K562 (cell line): ENCODE measurements around the gene MLIP.

ENCODE experiments used
- CHD2 ChIP-seq: IDR thresholded peaks from 2 replicates; pipeline ENCODE4 v1.6.1; 2011; ENCODE audit warnings: low read depth, low read length
- FOXK1 ChIP-seq: sonication (generic); formaldehyde crosslinking; IDR thresholded peaks from 2 replicates; pipeline ENCODE4 v1.8.0; 2022; ENCODE audit warnings: missing genetic modification reagents, mild to moderate bottlenecking, borderline replicate concordance
- POLR2A ChIP-seq: fragments of 450-650 bp; conservative IDR thresholded peaks from 2 replicates; pipeline ENCODE4 v1.6.1; 2016
- RBM22 ChIP-seq: fragments of 200-400 bp; formaldehyde crosslinking; IDR thresholded peaks from 2 replicates; pipeline ENCODE4 v1.6.1; 2018; ENCODE audit warnings: low read length, low read depth; ENCODE audit not compliant: poor library complexity, severe bottlenecking
- YY1 ChIP-seq, 3 experiments: IDR thresholded peaks; 2 replicates each; pipeline ENCODE4 v1.6.1; 2011; ENCODE audit warnings: low read length in 2 of 3, mild to moderate bottlenecking in 2 of 3, moderate library complexity in 2 of 3, borderline replicate concordance in 1 of 3, control low read depth in 1 of 3, low read depth in 1 of 3; ENCODE audit not compliant: insufficient read depth in 3 of 3, insufficient replicate concordance in 2 of 3, control insufficient read depth in 1 of 3, insufficient read length in 1 of 3; ENCODE audit errors: extremely low read depth in 1 of 3
- TF ChIP-seq, protein P1 (sequence below): sonication (generic); formaldehyde crosslinking; IDR thresholded peaks from 2 replicates; pipeline ENCODE4 v1.8.0; 2022; ENCODE audit warnings: mild to moderate bottlenecking, missing genetic modification reagents
- TF ChIP-seq, protein P2 (sequence below): fragments of 450-650 bp; formaldehyde crosslinking; IDR thresholded peaks from 2 replicates; pipeline ENCODE4 v1.4.0; 2020; ENCODE audit warnings: mild to moderate bottlenecking, moderate library complexity
- TF ChIP-seq, protein P3 (sequence below): sonication (generic); formaldehyde crosslinking; IDR thresholded peaks from 2 replicates; pipeline ENCODE4 v1.8.0; 2022; ENCODE audit warnings: mild to moderate bottlenecking, missing genetic modification reagents

DNA sequence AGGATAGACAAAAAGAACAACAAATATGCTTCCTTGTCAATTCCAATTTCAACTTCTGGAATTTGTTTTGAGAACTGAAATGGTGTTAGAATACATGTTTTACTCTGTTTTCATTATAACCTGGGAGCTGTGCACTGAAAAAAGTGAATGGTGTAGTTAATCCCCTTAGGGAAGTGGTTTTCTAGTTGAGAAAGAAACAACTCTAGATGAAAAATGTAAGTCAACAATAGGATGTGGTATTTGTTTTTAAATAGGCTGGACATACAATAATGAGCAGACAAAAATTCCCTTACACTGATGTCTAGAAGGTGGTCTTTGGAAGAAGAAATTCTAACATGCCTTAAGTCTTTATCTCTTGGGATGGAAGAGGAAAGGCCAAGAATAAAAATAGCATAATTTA, 137.1 kb downstream of the MLIP start:
- TF ChIP-seq, protein P1, sequence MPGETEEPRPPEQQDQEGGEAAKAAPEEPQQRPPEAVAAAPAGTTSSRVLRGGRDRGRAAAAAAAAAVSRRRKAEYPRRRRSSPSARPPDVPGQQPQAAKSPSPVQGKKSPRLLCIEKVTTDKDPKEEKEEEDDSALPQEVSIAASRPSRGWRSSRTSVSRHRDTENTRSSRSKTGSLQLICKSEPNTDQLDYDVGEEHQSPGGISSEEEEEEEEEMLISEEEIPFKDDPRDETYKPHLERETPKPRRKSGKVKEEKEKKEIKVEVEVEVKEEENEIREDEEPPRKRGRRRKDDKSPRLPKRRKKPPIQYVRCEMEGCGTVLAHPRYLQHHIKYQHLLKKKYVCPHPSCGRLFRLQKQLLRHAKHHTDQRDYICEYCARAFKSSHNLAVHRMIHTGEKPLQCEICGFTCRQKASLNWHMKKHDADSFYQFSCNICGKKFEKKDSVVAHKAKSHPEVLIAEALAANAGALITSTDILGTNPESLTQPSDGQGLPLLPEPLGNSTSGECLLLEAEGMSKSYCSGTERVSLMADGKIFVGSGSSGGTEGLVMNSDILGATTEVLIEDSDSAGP (CRISPR knock-in tag) = no peak
- TF ChIP-seq RBM22 (no peak), CHD2 (no peak), POLR2A (no peak), FOXK1 (CRISPR knock-in tag) (no peak), YY1 (IDR thresholded peaks at IDR 0.05; ENCODE audit: borderline replicate concordance in 1 of 3, control insufficient read depth in 1 of 3, extremely low read depth in 1 of 3, insufficient read depth in 3 of 3, insufficient read length in 1 of 3, insufficient replicate concordance in 2 of 3, low read depth in 1 of 3, low read length in 2 of 3) (no peak)
- TF ChIP-seq, protein P2, sequence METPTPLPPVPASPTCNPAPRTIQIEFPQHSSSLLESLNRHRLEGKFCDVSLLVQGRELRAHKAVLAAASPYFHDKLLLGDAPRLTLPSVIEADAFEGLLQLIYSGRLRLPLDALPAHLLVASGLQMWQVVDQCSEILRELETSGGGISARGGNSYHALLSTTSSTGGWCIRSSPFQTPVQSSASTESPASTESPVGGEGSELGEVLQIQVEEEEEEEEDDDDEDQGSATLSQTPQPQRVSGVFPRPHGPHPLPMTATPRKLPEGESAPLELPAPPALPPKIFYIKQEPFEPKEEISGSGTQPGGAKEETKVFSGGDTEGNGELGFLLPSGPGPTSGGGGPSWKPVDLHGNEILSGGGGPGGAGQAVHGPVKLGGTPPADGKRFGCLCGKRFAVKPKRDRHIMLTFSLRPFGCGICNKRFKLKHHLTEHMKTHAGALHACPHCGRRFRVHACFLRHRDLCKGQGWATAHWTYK (CRISPR knock-in tag) = no peak
- TF ChIP-seq, protein P3, sequence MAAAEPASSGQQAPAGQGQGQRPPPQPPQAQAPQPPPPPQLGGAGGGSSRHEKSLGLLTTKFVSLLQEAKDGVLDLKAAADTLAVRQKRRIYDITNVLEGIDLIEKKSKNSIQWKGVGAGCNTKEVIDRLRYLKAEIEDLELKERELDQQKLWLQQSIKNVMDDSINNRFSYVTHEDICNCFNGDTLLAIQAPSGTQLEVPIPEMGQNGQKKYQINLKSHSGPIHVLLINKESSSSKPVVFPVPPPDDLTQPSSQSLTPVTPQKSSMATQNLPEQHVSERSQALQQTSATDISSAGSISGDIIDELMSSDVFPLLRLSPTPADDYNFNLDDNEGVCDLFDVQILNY = no peak
